ENCODE results near the gene NBEAL2.

The NBEAL2 gene

GRCh38 chr3:47005212-47006144 lies 26.0 kb downstream of the NBEAL2 start:
- Mint-ChIP-seq H3K27ac (no peak overlapping the region), H3K27me3 (no peaks in the 10 kb centered on the region), H3K9me3 (no peaks in the 10 kb centered on the region), H3K4me3 (no peak overlapping the region), H3K4me1 (peaks cover 16% of the 10 kb centered on the region)
- no peak for ATAC-seq
- no peak for DNase-seq

DNA sequence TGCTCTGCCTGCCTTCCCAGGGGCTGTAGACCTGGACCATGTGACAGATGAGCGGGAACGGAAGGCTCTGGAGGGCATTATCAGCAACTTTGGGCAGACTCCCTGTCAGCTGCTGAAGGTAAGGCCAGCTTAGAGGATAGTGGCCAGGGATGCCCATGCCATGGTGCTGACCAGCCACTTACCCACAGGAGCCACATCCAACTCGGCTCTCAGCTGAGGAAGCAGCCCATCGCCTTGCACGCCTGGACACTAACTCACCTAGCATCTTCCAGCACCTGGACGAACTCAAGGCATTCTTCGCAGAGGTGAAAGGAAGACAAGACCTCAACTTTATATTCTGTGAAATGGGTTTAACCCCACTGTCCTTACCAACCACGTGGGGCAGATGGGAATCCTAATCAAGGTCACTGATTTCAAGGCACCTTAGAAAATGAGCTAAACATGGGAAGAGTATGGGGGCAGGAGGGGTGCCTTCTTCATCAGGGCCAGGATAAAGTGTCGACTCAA lies 26.7 kb downstream of the NBEAL2 start:
- Mint-ChIP-seq H3K4me1 (peaks cover 18% of the 10 kb centered on the region), H3K9me3 (no peaks in the 10 kb centered on the region), H3K27me3 (no peaks in the 10 kb centered on the region), H3K4me3 (no peak overlapping the region), H3K27ac (no peak overlapping the region)
- ATAC-seq: no peak
- no peak for DNase-seq

DNA sequence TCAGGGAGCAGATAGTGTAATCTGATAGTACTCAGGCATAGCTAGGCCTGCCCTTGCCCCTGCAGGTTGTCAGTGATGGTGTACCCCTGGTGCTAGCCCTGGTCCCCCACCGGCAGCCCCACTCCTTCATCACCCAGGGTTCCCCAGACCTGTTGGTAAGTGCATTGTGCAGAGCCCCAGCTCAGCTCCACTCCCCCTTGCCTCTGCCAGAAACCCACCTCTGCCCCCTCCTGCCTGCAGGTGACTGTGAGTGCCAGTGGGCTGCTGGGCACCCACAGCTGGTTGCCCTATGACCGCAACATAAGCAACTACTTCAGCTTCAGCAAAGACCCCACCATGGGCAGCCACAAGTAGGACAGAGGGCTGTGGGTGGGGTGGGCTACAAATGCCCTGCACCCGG lies 27.5 kb downstream of the NBEAL2 start:
- no peaks in the 10 kb centered on the region for H3K9me3 Mint-ChIP-seq
- no peaks in the 10 kb centered on the region for H3K27me3 Mint-ChIP-seq
- DNase-seq: no peak
- no peak overlapping the region for H3K27ac Mint-ChIP-seq
- H3K4me3 Mint-ChIP-seq: no peak overlapping the region
- peaks cover 19% of the 10 kb centered on the region for H3K4me1 Mint-ChIP-seq
- ATAC-seq: no peak

- peaks cover 23% of the 10 kb centered on the region for H3K4me1 Mint-ChIP-seq
- H3K27ac Mint-ChIP-seq: no peak overlapping the region
- H3K27me3 Mint-ChIP-seq: no peaks in the 10 kb centered on the region
- no peaks in the 10 kb centered on the region for H3K9me3 Mint-ChIP-seq
- no peak overlapping the region for H3K4me3 Mint-ChIP-seq
- DNase-seq (no peak), ATAC-seq (no peak)
Measured at GRCh38 chr3:47007482-47008233, 28.2 kb downstream of the NBEAL2 start.

- no peak for ATAC-seq
- Mint-ChIP-seq H3K4me1 (peaks cover 29% of the 10 kb centered on the region), H3K27me3 (no peaks in the 10 kb centered on the region), H3K9me3 (no peaks in the 10 kb centered on the region), H3K27ac (no peak overlapping the region), H3K4me3 (no peak overlapping the region)
- no peak for DNase-seq
Measured at GRCh38 chr3:47008234-47008796, 28.8 kb downstream of the NBEAL2 start.

- H3K27me3 Mint-ChIP-seq: no peaks in the 10 kb centered on the region
- no peak for ATAC-seq
- peak overlapping the region in 1 of 2 donors; percentile 34 for H3K27ac Mint-ChIP-seq
Measured at GRCh38 chr3:47008851-47009224, 29.4 kb downstream of the NBEAL2 start.

GRCh38 chr3:47009225-47010110 lies 30.0 kb downstream of the NBEAL2 start:
- DNase-seq (peak; percentile 87 to 88), ATAC-seq (peak; percentile 92)
- Mint-ChIP-seq H3K9me3 (no peaks in the 10 kb centered on the region), H3K4me3 (peak overlapping the region; percentile 54 to 89), H3K4me1 (peaks cover 36% of the 10 kb centered on the region), H3K27me3 (no peaks in the 10 kb centered on the region), H3K27ac (peak overlapping the region; percentile 54 to 98)

More at GRCh38 chr3:47008851-47009224, 29.4 kb downstream of the NBEAL2 start:
- Mint-ChIP-seq H3K4me3 (peak overlapping the region in 1 of 2 donors; percentile 9), H3K9me3 (no peaks in the 10 kb centered on the region), H3K4me1 (peaks cover 34% of the 10 kb centered on the region)
- DNase-seq: no peak

DNA sequence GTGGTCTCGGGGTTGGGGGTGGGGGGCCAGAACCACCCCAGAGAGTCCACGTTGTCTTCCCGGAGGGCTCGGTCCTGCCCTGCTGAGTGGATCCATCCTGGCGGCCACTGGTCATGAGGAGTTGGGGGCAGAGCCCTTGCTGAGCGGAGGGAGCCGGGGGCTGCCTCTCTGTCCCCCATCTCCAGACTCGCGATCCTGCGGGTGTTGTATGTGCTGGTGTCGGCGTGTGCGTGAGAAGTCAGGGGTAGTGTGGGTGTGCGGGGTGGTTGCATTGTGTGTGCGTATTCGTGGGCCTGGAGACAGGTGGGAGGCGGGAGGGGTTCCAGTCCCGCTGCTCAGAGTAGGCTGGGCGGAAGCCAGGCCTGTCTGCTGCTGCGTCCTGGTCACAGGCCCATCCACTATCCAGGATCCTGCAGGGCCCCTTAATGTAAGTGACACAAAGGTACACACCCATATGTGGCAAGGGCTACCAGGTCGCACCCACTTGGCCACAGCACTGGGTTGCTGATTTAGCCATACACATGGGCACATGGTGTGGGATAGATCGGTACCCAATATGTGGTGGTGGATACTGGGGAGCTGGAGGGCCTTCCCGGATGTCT lies 30.7 kb downstream of the NBEAL2 start:
- peaks cover 38% of the 10 kb centered on the region for H3K4me1 Mint-ChIP-seq
- peak overlapping the region in 1 of 2 donors; percentile 98 for H3K27ac Mint-ChIP-seq
- no peak for DNase-seq
- no peak for ATAC-seq
- peak overlapping the region; percentile 54 to 89 for H3K4me3 Mint-ChIP-seq
- no peaks in the 10 kb centered on the region for H3K27me3 Mint-ChIP-seq
- H3K9me3 Mint-ChIP-seq: no peaks in the 10 kb centered on the region

DNA sequence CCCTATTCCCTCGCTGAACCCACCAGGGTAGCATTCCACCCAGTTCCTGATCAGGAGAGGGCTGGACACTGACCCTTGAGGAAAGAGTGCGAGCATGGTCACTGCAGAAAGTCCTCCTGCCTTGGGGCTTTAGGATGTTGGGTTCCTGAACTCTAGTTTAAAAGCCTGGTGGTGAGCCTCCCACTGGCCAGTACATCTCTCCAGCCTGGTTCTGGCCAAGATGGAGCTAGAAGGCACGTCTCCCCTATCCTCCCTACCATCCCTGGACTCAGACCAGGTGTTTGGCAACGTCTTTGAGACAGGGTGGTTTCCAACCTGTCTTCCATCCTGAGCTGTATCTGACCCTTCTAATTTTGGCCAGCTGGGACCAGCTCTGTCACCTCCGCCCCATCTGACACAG lies 31.4 kb downstream of the NBEAL2 start:
- no peaks in the 10 kb centered on the region for H3K9me3 Mint-ChIP-seq
- no peak for ATAC-seq
- peak overlapping the region in 1 of 2 donors; percentile 47 for H3K4me3 Mint-ChIP-seq

DNA sequence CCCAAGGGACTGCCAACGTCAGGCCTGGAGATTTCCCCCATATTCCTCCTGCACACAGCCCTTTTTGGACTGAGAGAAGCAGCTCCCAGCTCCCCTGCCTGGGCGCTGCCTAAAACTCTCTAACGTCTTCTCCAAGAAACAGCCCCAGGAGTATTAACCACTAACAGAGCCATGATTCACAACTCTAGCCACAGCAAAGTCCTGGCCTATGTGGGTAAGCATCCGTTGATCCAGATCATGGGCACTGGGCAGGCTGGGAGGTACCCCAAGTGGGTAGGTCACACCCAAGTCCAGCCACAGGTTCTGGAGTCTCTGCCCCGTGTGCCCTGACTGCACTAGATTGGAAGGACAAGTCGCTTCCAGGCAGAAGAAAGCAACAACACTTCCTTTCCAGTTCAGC lies 31.9 kb downstream of the NBEAL2 start:
- H3K27me3 Mint-ChIP-seq: no peaks in the 10 kb centered on the region
- DNase-seq (no peak), ATAC-seq (no peak)
- H3K9me3 Mint-ChIP-seq: no peaks in the 10 kb centered on the region
- H3K27ac Mint-ChIP-seq: peak overlapping the region in 1 of 2 donors; percentile 23
- H3K4me1 Mint-ChIP-seq: peaks cover 44% of the 10 kb centered on the region
- H3K4me3 Mint-ChIP-seq: no peak overlapping the region

More for the DNA sequence above, 31.4 kb downstream of the NBEAL2 start:
- Mint-ChIP-seq H3K27ac (peak overlapping the region in 1 of 2 donors; percentile 23), H3K4me1 (peaks cover 40% of the 10 kb centered on the region), H3K27me3 (no peaks in the 10 kb centered on the region)
- DNase-seq: no peak

GRCh38 chr3:47012342-47013230 lies 33.1 kb downstream of the NBEAL2 start:
- H3K9me3 Mint-ChIP-seq: no peaks in the 10 kb centered on the region
- H3K4me3 Mint-ChIP-seq: no peak overlapping the region
- H3K27me3 Mint-ChIP-seq: no peaks in the 10 kb centered on the region
- H3K4me1 Mint-ChIP-seq: peaks cover 56% of the 10 kb centered on the region
- peak in 1 of 2 donors; percentile 10 for DNase-seq
- no peak overlapping the region for H3K27ac Mint-ChIP-seq
- no peak for ATAC-seq

DNA sequence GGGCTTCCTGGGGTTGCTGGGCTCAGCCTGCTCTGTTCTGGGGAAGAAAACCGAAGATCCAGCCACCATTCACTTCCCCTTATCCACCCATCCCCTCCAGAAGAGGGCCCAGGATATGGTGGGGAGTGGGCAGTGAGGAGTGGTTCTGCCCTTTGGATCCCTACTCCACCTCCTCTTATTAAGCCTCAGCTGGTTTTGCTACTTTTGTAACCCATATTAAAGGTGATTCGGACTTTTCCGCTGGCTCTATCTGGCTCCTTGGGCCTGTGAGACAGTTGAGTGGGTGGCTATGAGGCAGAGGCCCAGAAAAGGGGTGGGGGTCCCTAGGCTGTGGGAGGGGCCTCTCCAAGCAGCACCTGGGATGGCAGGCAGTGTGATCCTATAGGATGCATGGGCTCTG lies 33.8 kb downstream of the NBEAL2 start:
- ATAC-seq: no peak
- Mint-ChIP-seq H3K4me1 (peaks cover 62% of the 10 kb centered on the region), H3K27me3 (no peaks in the 10 kb centered on the region), H3K4me3 (no peak overlapping the region), H3K27ac (peak overlapping the region in 1 of 2 donors; percentile 79), H3K9me3 (no peaks in the 10 kb centered on the region)
- no peak for DNase-seq

DNA sequence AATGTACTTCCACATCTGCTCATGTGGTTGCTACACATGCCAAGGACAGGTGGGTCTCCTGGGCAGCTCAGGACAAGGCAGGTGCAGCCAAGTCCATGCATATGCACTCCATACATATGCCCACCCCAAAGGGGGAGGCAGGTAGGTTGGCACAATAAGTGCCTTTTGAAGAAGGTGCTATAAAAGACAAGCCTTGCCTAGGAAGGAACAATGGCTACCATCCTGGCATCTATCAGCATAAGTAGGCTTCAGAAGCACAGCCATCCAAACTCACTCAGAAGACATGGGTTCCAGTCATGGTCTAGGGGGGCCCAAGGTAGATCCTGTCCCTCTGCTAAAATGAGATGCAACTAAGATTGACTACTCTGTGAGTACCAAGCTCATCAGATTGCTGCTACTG lies 34.6 kb downstream of the NBEAL2 start:
- H3K27me3 Mint-ChIP-seq: no peaks in the 10 kb centered on the region
- H3K4me1 Mint-ChIP-seq: peaks cover 70% of the 10 kb centered on the region
- no peak for ATAC-seq
- no peak overlapping the region for H3K27ac Mint-ChIP-seq
- DNase-seq: no peak
- no peak overlapping the region for H3K4me3 Mint-ChIP-seq
- no peaks in the 10 kb centered on the region for H3K9me3 Mint-ChIP-seq

GRCh38 chr3:47015151-47015550 lies 35.7 kb downstream of the NBEAL2 start:
- peaks cover 74% of the 10 kb centered on the region for H3K4me1 Mint-ChIP-seq
- no peak for DNase-seq
- no peak overlapping the region for H3K4me3 Mint-ChIP-seq
- H3K27me3 Mint-ChIP-seq: no peaks in the 10 kb centered on the region
- H3K9me3 Mint-ChIP-seq: no peaks in the 10 kb centered on the region
- ATAC-seq: no peak
- no peak overlapping the region for H3K27ac Mint-ChIP-seq
